Hepatocyte (in vitro differentiated cells): ENCODE measurements around the gene SPOPL. TPM values are rescaled to one million over a fixed set of nuclear protein-coding genes. Genes with fewer than 3 reads are reported as not detected.

ENCODE experiments used
- DNase-seq: peaks from one replicate; pipeline ENCODE4 v3.0.0-alpha.2; 2016; ENCODE audit warnings: low spot score
- H2AFZ ChIP-seq: fragments of 200-600 bp; sonication (generic); 2 replicates; pipeline ENCODE4 v1.6.0; 2016; ENCODE audit warnings: antibody characterized with exemption, mild to moderate bottlenecking
- H3K27ac ChIP-seq: fragments of 200-600 bp; sonication (generic); 2 replicates; pipeline ENCODE4 v1.5.1; 2016; ENCODE audit warnings: mild to moderate bottlenecking
- H3K27me3 ChIP-seq: fragments of 200-600 bp; sonication (generic); 2 replicates; pipeline ENCODE4 v1.6.1; 2016
- H3K36me3 ChIP-seq: fragments of 200-600 bp; sonication (generic); replicated peaks from 2 replicates; pipeline ENCODE4 v1.5.1; 2016; ENCODE audit warnings: low read depth; ENCODE audit not compliant: insufficient read depth
- H3K4me1 ChIP-seq: fragments of 200-600 bp; sonication (generic); 2 replicates; pipeline ENCODE4 v1.5.1; 2016; ENCODE audit warnings: mild to moderate bottlenecking, moderate library complexity; ENCODE audit not compliant: insufficient read depth
- H3K4me2 ChIP-seq: fragments of 200-600 bp; sonication (generic); 2 replicates; pipeline ENCODE4 v1.6.0; 2016
- H3K4me3 ChIP-seq: fragments of 200-600 bp; sonication (generic); 2 replicates; pipeline ENCODE4 v1.5.1; 2016; ENCODE audit warnings: mild to moderate bottlenecking
- H3K79me2 ChIP-seq: fragments of 200-600 bp; sonication (generic); 2 replicates; pipeline ENCODE4 v1.6.0; 2017; ENCODE audit warnings: mild to moderate bottlenecking
- H3K9me2 ChIP-seq: fragments of 200-600 bp; sonication (generic); replicated peaks from 2 replicates; pipeline ENCODE4 v1.6.0; 2017; ENCODE audit warnings: mild to moderate bottlenecking; ENCODE audit not compliant: insufficient read depth
- H3K9me3 ChIP-seq: fragments of 200-600 bp; sonication (generic); 2 replicates; pipeline ENCODE4 v1.5.1; 2016; ENCODE audit warnings: low read depth, mild to moderate bottlenecking
- H4K20me1 ChIP-seq: fragments of 200-600 bp; sonication (generic); 2 replicates; pipeline ENCODE4 v1.6.0; 2016; ENCODE audit warnings: mild to moderate bottlenecking; ENCODE audit not compliant: insufficient read depth, poor library complexity, severe bottlenecking
- EZH2 ChIP-seq: fragments of 200-600 bp; sonication (generic); IDR thresholded peaks from 2 replicates; pipeline ENCODE4 v1.6.1; 2016; ENCODE audit warnings: antibody characterized with exemption, mild to moderate bottlenecking, borderline replicate concordance
- EZH2phosphoT487 ChIP-seq: fragments of 200-600 bp; sonication (generic); IDR thresholded peaks from one replicate; pipeline ENCODE4 v1.6.1; 2018; ENCODE audit warnings: antibody characterized with exemption, mild to moderate bottlenecking, low read depth, moderate library complexity; ENCODE audit not compliant: unreplicated experiment, severe bottlenecking
- WGBS: methylation state at CpG from one replicate; pipeline ENCODE4 v1.1.6; 2016; ENCODE audit warnings: low lambda C conversion rate; ENCODE audit errors: missing lambda C conversion rate; 5-methylcytosine and 5-hydroxymethylcytosine counted together
- polyA plus RNA-seq: library from polyadenylated mRNA; unstranded; fragments of >200 nt; fragmentation: Nextera tagmentation; extraction: Ambion mirVana; gene quantifications from 2 replicates; pipeline ENCODE4 v1.2.1, GENCODE V29; 2016
- total RNA-seq: library from RNA; depleted of rRNA; stranded (reverse); fragments of >200 nt; gene quantifications from 2 replicates; pipeline ENCODE4 v1.2.3, GENCODE V29; 2014
- TF ChIP-seq, protein P1 (sequence below): fragments of 200-600 bp; sonication (generic); IDR thresholded peaks from 2 replicates; pipeline ENCODE4 v1.5.1; 2016; ENCODE audit warnings: antibody characterized with exemption, mild to moderate bottlenecking; ENCODE audit not compliant: poor library complexity

SPOPL gene
- total and polyA plus RNA-seq, 2 experiments from 2014 or later = 6.1 to 37.0 TPM

DNA sequence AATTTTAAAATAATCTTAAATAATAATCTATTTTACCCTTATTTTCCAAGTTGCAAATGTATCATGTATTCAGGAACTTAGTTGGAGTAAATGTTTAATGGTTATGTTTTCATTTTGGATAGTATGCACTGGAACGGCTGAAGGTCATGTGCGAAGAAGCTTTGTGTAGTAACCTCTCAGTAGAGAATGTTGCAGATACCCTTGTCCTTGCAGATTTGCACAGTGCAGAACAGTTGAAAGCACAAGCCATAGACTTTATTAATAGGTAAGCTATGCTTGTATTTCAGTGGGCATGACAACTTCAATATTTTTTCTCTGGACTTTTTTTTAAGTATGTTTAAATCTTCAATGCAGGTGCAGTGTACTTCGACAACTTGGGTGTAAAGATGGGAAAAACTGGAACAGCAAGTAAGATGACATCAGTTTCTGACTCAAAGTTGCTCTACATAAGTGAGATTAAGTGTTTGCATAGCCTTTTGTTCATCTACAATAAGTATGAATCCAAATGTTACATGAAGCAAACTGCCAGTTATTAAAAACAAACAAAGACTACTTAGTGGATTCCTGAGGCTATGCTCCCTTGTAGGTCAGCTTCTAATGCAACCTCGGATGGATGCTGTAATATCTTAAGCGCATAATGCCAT lies 63.1 kb downstream of the SPOPL start:
- Histone ChIP-seq H2AFZ (no peak overlapping the region), H3K9me2 (no peaks in the 10 kb centered on the region), H3K4me1 (no peaks in the 10 kb centered on the region), H3K79me2 (no peaks in the 10 kb centered on the region), H3K4me3 (no peak overlapping the region), H4K20me1 (no peaks in the 10 kb centered on the region), H3K9me3 (no peaks in the 10 kb centered on the region), H3K27ac (no peak overlapping the region), H3K36me3 (no peaks in the 10 kb centered on the region), H3K27me3 (no peaks in the 10 kb centered on the region), H3K4me2 (no peak overlapping the region)
- 81% methylated on average over 5 of the region's 5 CpGs for WGBS
- no peak for DNase-seq
- TF ChIP-seq EZH2 = no peak
- no peak for TF ChIP-seq EZH2phosphoT487
- TF ChIP-seq, protein P1, sequence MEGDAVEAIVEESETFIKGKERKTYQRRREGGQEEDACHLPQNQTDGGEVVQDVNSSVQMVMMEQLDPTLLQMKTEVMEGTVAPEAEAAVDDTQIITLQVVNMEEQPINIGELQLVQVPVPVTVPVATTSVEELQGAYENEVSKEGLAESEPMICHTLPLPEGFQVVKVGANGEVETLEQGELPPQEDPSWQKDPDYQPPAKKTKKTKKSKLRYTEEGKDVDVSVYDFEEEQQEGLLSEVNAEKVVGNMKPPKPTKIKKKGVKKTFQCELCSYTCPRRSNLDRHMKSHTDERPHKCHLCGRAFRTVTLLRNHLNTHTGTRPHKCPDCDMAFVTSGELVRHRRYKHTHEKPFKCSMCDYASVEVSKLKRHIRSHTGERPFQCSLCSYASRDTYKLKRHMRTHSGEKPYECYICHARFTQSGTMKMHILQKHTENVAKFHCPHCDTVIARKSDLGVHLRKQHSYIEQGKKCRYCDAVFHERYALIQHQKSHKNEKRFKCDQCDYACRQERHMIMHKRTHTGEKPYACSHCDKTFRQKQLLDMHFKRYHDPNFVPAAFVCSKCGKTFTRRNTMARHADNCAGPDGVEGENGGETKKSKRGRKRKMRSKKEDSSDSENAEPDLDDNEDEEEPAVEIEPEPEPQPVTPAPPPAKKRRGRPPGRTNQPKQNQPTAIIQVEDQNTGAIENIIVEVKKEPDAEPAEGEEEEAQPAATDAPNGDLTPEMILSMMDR = no peak

GRCh38 chr2:138565230-138565598 lies 63.6 kb downstream of the SPOPL start:
- H3K36me3 ChIP-seq = no peaks in the 10 kb centered on the region

DNA sequence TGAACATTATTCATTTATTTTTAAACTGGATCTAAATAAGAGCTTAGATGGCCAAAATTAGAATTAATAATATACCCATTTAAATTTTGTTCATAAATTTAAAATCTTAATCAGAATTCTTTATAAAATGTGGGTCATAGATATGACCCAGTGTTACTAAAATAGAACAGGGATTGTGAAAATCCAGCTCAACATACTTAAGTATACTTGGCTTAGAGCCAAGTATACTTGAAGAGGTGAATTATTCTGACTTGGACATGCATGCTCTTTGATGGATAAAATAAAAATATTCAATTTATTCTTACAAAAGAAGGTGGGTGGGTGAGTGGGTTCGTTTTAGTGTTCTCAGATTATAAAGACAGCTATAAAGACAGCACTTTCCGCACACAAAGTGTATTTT lies 70.7 kb downstream of the SPOPL start:
- DNase-seq = no peak
- WGBS = 94% methylated on average over 2 of the region's 2 CpGs
- Histone ChIP-seq H3K9me2 (no peaks in the 10 kb centered on the region), H3K27me3 (no peaks in the 10 kb centered on the region), H3K79me2 (no peaks in the 10 kb centered on the region), H3K36me3 (no peaks in the 10 kb centered on the region), H2AFZ (no peak overlapping the region), H3K4me3 (no peak overlapping the region), H3K9me3 (no peaks in the 10 kb centered on the region), H3K4me2 (no peak overlapping the region), H3K4me1 (no peaks in the 10 kb centered on the region), H4K20me1 (no peaks in the 10 kb centered on the region), H3K27ac (no peak overlapping the region)
- TF ChIP-seq EZH2phosphoT487 = no peak
- TF ChIP-seq, protein P1 = no peak
- TF ChIP-seq EZH2 = no peak

More at GRCh38 chr2:138565230-138565598, 63.6 kb downstream of the SPOPL start:
- no peak for TF ChIP-seq EZH2phosphoT487
- TF ChIP-seq, protein P1 = no peak
- no peak for TF ChIP-seq EZH2
- H3K9me2 ChIP-seq = no peaks in the 10 kb centered on the region
- no peaks in the 10 kb centered on the region for H4K20me1 ChIP-seq
- H3K27me3 ChIP-seq = no peaks in the 10 kb centered on the region
- H3K4me3 ChIP-seq = no peak overlapping the region
- no peak overlapping the region for H2AFZ ChIP-seq
- no peaks in the 10 kb centered on the region for H3K79me2 ChIP-seq
- no peak overlapping the region for H3K4me2 ChIP-seq
- DNase-seq = no peak
- H3K27ac ChIP-seq = no peak overlapping the region
- H3K9me3 ChIP-seq = no peaks in the 10 kb centered on the region
- no peaks in the 10 kb centered on the region for H3K4me1 ChIP-seq

DNA sequence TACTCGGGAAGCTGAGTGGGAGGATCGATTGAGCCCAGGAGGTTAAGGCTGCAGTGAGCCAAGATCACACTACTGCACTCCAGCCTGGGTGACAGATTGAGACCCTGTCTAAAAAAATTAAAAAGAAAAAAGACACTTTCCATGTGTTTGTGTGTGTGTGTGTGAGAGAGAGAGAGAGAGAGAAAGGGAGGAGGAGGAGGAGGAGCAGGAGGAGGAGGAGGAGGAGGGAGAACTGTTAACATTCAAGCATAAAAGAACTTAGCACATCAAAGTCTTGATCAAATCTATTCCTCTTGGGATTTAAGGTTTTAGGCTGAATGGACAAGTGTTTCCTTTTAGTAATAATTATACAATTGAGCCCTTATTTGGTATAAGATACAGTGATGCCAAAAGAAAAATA lies 75.5 kb downstream of the SPOPL start:
- H3K36me3 ChIP-seq = no peaks in the 10 kb centered on the region
- H2AFZ ChIP-seq = no peak overlapping the region
- H3K27me3 ChIP-seq = no peaks in the 10 kb centered on the region
- no peak overlapping the region for H3K27ac ChIP-seq
- TF ChIP-seq EZH2phosphoT487 = no peak
- TF ChIP-seq, protein P1 = no peak
- no peak overlapping the region for H3K4me2 ChIP-seq
- H3K9me3 ChIP-seq = no peaks in the 10 kb centered on the region
- DNase-seq = no peak
- H3K9me2 ChIP-seq = no peaks in the 10 kb centered on the region
- no peak overlapping the region for H3K4me3 ChIP-seq
- no peaks in the 10 kb centered on the region for H3K79me2 ChIP-seq
- no peaks in the 10 kb centered on the region for H4K20me1 ChIP-seq
- WGBS = 95% methylated on average over 2 of the region's 2 CpGs
- H3K4me1 ChIP-seq = no peaks in the 10 kb centered on the region
